ENCODE data around the gene SERPINE3.

SERPINE3 gene

GRCh38 chr13:51339354-51339753 lies at the start of gene SERPINE3:
SERPINE3 (plus strand) TSS chr13:51339691; CDS start chr13:51341092, 1,401 bp downstream.
- DNase-seq (ENCODE audit: low spot score) = no peak

GRCh38 chr13:51291341-51291740 lies 48.1 kb upstream of the SERPINE3 start:
- no peak for DNase-seq (ENCODE audit: low spot score)

GRCh38 chr13:51292000-51292565 lies 47.4 kb upstream of the SERPINE3 start:
- no peak for DNase-seq (ENCODE audit: low spot score)

- DNase-seq (ENCODE audit: low spot score) = no peak
Measured at GRCh38 chr13:51297556-51297955, 41.9 kb upstream of the SERPINE3 start.

GRCh38 chr13:51298812-51299211 lies 40.7 kb upstream of the SERPINE3 start:
- DNase-seq (ENCODE audit: low spot score) = no peak

GRCh38 chr13:51303063-51303552 lies 36.4 kb upstream of the SERPINE3 start:
- DNase-seq (ENCODE audit: low spot score) = no peak

GRCh38 chr13:51303882-51304281 lies 35.6 kb upstream of the SERPINE3 start:
- no peak for DNase-seq (ENCODE audit: low spot score)

GRCh38 chr13:51305271-51305967 lies 34.1 kb upstream of the SERPINE3 start:
- DNase-seq (ENCODE audit: low spot score) = no peak

GRCh38 chr13:51308781-51309180 lies 30.7 kb upstream of the SERPINE3 start:
- no peak for DNase-seq (ENCODE audit: low spot score)

- no peak for DNase-seq (ENCODE audit: low spot score)
Measured at GRCh38 chr13:51311231-51311630, 28.3 kb upstream of the SERPINE3 start.

GRCh38 chr13:51311957-51312520 lies 27.5 kb upstream of the SERPINE3 start:
- DNase-seq (ENCODE audit: low spot score) = no peak

GRCh38 chr13:51313619-51314018 lies 25.9 kb upstream of the SERPINE3 start:
- DNase-seq (ENCODE audit: low spot score) = no peak

GRCh38 chr13:51317262-51317661 lies 22.2 kb upstream of the SERPINE3 start:
- DNase-seq (ENCODE audit: low spot score) = no peak

GRCh38 chr13:51318015-51318414 lies 21.5 kb upstream of the SERPINE3 start:
- no peak for DNase-seq (ENCODE audit: low spot score)

GRCh38 chr13:51318876-51319275 lies 20.6 kb upstream of the SERPINE3 start:
- DNase-seq (ENCODE audit: low spot score) = no peak

GRCh38 chr13:51321836-51322235 lies 17.7 kb upstream of the SERPINE3 start:
- DNase-seq (ENCODE audit: low spot score) = no peak

GRCh38 chr13:51322826-51323225 lies 16.7 kb upstream of the SERPINE3 start:
- DNase-seq (ENCODE audit: low spot score) = no peak

- no peak for DNase-seq (ENCODE audit: low spot score)
Measured at GRCh38 chr13:51323824-51324511, 15.5 kb upstream of the SERPINE3 start.

GRCh38 chr13:51324714-51325420 lies 14.6 kb upstream of the SERPINE3 start:
- DNase-seq (ENCODE audit: low spot score) = no peak

GRCh38 chr13:51325837-51326236 lies 13.7 kb upstream of the SERPINE3 start:
- no peak for DNase-seq (ENCODE audit: low spot score)

- no peak for DNase-seq (ENCODE audit: low spot score)
Measured at GRCh38 chr13:51326777-51327176, 12.7 kb upstream of the SERPINE3 start.

GRCh38 chr13:51327961-51328360 lies 11.5 kb upstream of the SERPINE3 start:
- DNase-seq (ENCODE audit: low spot score) = no peak
